ENCODE results near the gene ERFL.

- TF ChIP-seq ZNF274 (IDR thresholded peaks at IDR 0.05; ENCODE audit: low read depth, low read length), result no peak
- 0 out of 6 replicates have a peak, but pooled peaks of 2 of the 3 experiments have one; percentile 3 to 6 for TF ChIP-seq CTCF (IDR thresholded peaks at IDR 0.05 in 2 of 3, conservative IDR thresholded peaks at IDR 0.05 in 1 of 3; ENCODE audit: borderline replicate concordance in 1 of 3, insufficient read depth in 1 of 3, low read depth in 2 of 3, low read length in 2 of 3)
- TF ChIP-seq EGR1 (IDR thresholded peaks at IDR 0.05; ENCODE audit: low read depth), result no peak
- TF ChIP-seq YY1 (IDR thresholded peaks at IDR 0.05; ENCODE audit: extremely low read depth, insufficient replicate concordance, low read depth, low read length), result no peak
- no peak for TF ChIP-seq JUND (IDR thresholded peaks at IDR 0.05)
- no peak for TF ChIP-seq ZFX (IDR thresholded peaks at IDR 0.05)
- no peak for TF ChIP-seq MAX (IDR thresholded peaks at IDR 0.05)
- TF ChIP-seq ATF3 (IDR thresholded peaks at IDR 0.05), result no peak
- TF ChIP-seq POLR2A (IDR thresholded peaks at IDR 0.05; ENCODE audit: borderline replicate concordance, extremely low read depth, insufficient read depth, insufficient read length), result no peak
- TF ChIP-seq TCF7L2 (IDR thresholded peaks at IDR 0.05; ENCODE audit: borderline replicate concordance, extremely low read depth, insufficient read depth, insufficient read length), result no peak
These were observed 39.3 kb downstream of the ERFL start for GRCh38 chr19:41888926-41889325.

Measured in HCT116 (cell line).